Adrenal gland (tissue), 12 donors: ENCODE results near the gene ANO7. TPM values are rescaled to one million over a fixed set of nuclear protein-coding genes. Genes with fewer than 3 reads are reported as not detected.

Source experiments
- DNase-seq, 7 donors: peaks; one replicate each; pipeline ENCODE4 v3.0.0-alpha.2; 2019 to 2020
- H3K27ac ChIP-seq, 5 donors: fragments of 200-600 bp; sonication (generic) in 4 of 5; 1 replicate in 3 of 5; 2 replicates in 2 of 5; pipeline versions ENCODE4 v1.5.1 to v1.8.0; 2016 to 2020; ENCODE audit warnings: mild to moderate bottlenecking in 1 of 5
- H3K27me3 ChIP-seq: fragments of 200-600 bp; 2 replicates; pipeline ENCODE4 v1.8.0; 2021
- H3K36me3 ChIP-seq, 2 donors: fragments of 200-600 bp; replicated peaks in 1 of 2; 1 replicate in 1 of 2; 2 replicates in 1 of 2; pipeline versions ENCODE4 v1.5.1 to v1.8.0; 2018 to 2022
- H3K4me1 ChIP-seq, 2 donors: fragments of 200-600 bp; replicated peaks in 1 of 2; 1 replicate in 1 of 2; 2 replicates in 1 of 2; pipeline versions ENCODE4 v1.5.1 to v1.8.0; 2018 to 2021
- H3K4me3 ChIP-seq, 4 donors: fragments of 200-600 bp; sonication (generic) in 3 of 4; one replicate each; pipeline ENCODE4 v1.5.1; 2016 to 2018
- H3K9me3 ChIP-seq, 3 donors: fragments of 200-600 bp; sonication (generic) in 1 of 3; replicated peaks in 1 of 3; 1 replicate in 2 of 3; 2 replicates in 1 of 3; pipeline versions ENCODE4 v1.5.1 to v1.8.0; 2016 to 2021
- POLR2A ChIP-seq, 2 donors: fragments of 450-650 bp; IDR thresholded peaks; one replicate each; pipeline ENCODE4 v1.6.1; 2017; ENCODE audit warnings: antibody characterized with exemption in 2 of 2, mild to moderate bottlenecking in 2 of 2, moderate library complexity in 1 of 2
- WGBS, 4 donors: extraction: QIAGEN DNeasy Blood & Tissue Kit in 2 of 4; methylation state at CpG; one replicate each; pipeline versions ENCODE4 v1.1.5 to v1.1.7; 2013 to 2017; 5-methylcytosine and 5-hydroxymethylcytosine counted together
- intact Hi-C, 2 donors: fragments of 100-400 bp; cut with DNase I; formaldehyde crosslinking; loops; one replicate each; pipeline versions ENCODE4 v1.14.1 to v1.15.0; 2022 to 2023
- polyA plus RNA-seq, 3 donors: library from polyadenylated mRNA; stranded (reverse); fragments of 200-250 nt in 2 of 3; fragments of 350-450 nt in 1 of 3; fragmentation: Illumina TruSeq in 1 of 3; extraction: RNeasy Lipid Tissue Mini Kit (QIAGEN cat#74804) in 1 of 3; gene quantifications; one replicate each; pipeline ENCODE4 v1.2.3, GENCODE V29; 2013 to 2014
- total RNA-seq, 9 donors: library from RNA; depleted of rRNA in 4 of 9; stranded (reverse); fragments of >200 nt in 4 of 9; fragments of 120-200 nt in 1 of 9; fragmentation: NEBNext Ultra II Directional in 1 of 9; extraction: Animal tissue kit (Norgen Biotek cat#: 25700) in 1 of 9; gene quantifications; one replicate each; pipeline versions ENCODE4 v1.1.0 to v1.2.4, GENCODE V29; 2013 to 2023
- TF ChIP-seq, protein P1 (sequence below), 6 experiments: fragments of 450-650 bp in 4 of 6; fragments of 200-600 bp in 2 of 6; sonication (generic) in 1 of 6; IDR thresholded peaks; 1 replicate in 5 of 6; 2 replicates in 1 of 6; pipeline versions ENCODE4 v1.5.1 to v1.8.0; 2016 to 2021; ENCODE audit warnings: antibody characterized with exemption in 6 of 6, mild to moderate bottlenecking in 2 of 6, moderate library complexity in 1 of 6
- donor health status: healthy with polysubstance abuse.
- donor health status: Bipolar disorder and iron deficiency.
- donor health status: DM: yes; HTN: yes; CAD: no.
- donor health status: DM: no; HTN: no; CAD: no.
- donor health status: DM: no; HTN: no; CAD: no.
- donor health status: DM: yes; HTN: yes; CAD: no.

The ANO7 gene
- total and polyA plus RNA-seq, 12 donors, result 0.48 to 5.1 (median 1.8) TPM

GRCh38 chr2:241147336-241147735 is 41.1 kb upstream of the ANO7 start:
- peaks cover 7 to 22% of the 10 kb centered on the region in 2 donors for H3K4me1 ChIP-seq
- H3K4me3 ChIP-seq, result no peak overlapping the region
- TF ChIP-seq, protein P1, sequence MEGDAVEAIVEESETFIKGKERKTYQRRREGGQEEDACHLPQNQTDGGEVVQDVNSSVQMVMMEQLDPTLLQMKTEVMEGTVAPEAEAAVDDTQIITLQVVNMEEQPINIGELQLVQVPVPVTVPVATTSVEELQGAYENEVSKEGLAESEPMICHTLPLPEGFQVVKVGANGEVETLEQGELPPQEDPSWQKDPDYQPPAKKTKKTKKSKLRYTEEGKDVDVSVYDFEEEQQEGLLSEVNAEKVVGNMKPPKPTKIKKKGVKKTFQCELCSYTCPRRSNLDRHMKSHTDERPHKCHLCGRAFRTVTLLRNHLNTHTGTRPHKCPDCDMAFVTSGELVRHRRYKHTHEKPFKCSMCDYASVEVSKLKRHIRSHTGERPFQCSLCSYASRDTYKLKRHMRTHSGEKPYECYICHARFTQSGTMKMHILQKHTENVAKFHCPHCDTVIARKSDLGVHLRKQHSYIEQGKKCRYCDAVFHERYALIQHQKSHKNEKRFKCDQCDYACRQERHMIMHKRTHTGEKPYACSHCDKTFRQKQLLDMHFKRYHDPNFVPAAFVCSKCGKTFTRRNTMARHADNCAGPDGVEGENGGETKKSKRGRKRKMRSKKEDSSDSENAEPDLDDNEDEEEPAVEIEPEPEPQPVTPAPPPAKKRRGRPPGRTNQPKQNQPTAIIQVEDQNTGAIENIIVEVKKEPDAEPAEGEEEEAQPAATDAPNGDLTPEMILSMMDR (IDR thresholded peaks at IDR 0.05), result no peak
- TF ChIP-seq POLR2A (IDR thresholded peaks at IDR 0.05), result no peak
- no peak for DNase-seq
- WGBS, 4 donors, result 94 to 98% (median 96%) methylated on average over 3 of the region's 3 CpGs
- no peaks in the 10 kb centered on the region for H3K36me3 ChIP-seq
- no peaks in the 10 kb centered on the region for H3K9me3 ChIP-seq
- no peak overlapping the region for H3K27ac ChIP-seq
- H3K27me3 ChIP-seq, result no peaks in the 10 kb centered on the region
- intact Hi-C loops, result no loop called here

- 92 to 97% (median 93%) methylated on average over 4 of the region's 4 CpGs for WGBS, 4 donors
- DNase-seq, result no peak
- no peak for TF ChIP-seq POLR2A (IDR thresholded peaks at IDR 0.05)
- TF ChIP-seq, protein P1 (IDR thresholded peaks at IDR 0.05), result no peak
- Histone ChIP-seq H3K4me3 (no peak overlapping the region), H3K9me3 (no peaks in the 10 kb centered on the region), H3K4me1 (peaks cover 7 to 22% of the 10 kb centered on the region in 2 donors), H3K27me3 (no peaks in the 10 kb centered on the region), H3K36me3 (no peaks in the 10 kb centered on the region), H3K27ac (no peak overlapping the region)
- intact Hi-C loops, result no loop called here
These were observed 40.2 kb upstream of the ANO7 start for GRCh38 chr2:241148239-241148638.

GRCh38 chr2:241148891-241149674 is 39.4 kb upstream of the ANO7 start, which contains the start of gene PASK:
Gene PASK, minus strand, starts transcription at chr2:241149472. Its CDS starts 6,440 bp downstream, at chr2:241143032.
- Histone ChIP-seq H3K27ac (peak within 1 kb of the TSS in 4 of 5 donors; percentile 37 to 72 (median 53)), H3K4me3 (peak within 1 kb of the TSS; percentile 34 to 95 (median 74)), H3K4me1 (peaks cover 7 to 22% of the 10 kb centered on the region in 2 donors), H3K27me3 (no peaks in the 10 kb centered on the region), H3K36me3 (no peaks in the 10 kb centered on the region), H3K9me3 (no peaks in the 10 kb centered on the region)
- intact Hi-C loops, result no loop called here
- WGBS, 4 donors, result 0 to 1% (median 0%) methylated on average over 15 to 88 of the region's 88 CpGs
- TF ChIP-seq POLR2A (IDR thresholded peaks at IDR 0.05), result no peak
- TF ChIP-seq, protein P1 (IDR thresholded peaks at IDR 0.05), result no peak
- peak; percentile 92 to 98 (median 96) for DNase-seq

GRCh38 chr2:241149675-241149924 is 38.9 kb upstream of the ANO7 start:
- H3K4me1 ChIP-seq, result peaks cover 7 to 22% of the 10 kb centered on the region in 2 donors
- no peaks in the 10 kb centered on the region for H3K27me3 ChIP-seq
- H3K9me3 ChIP-seq, result no peaks in the 10 kb centered on the region
- H3K27ac ChIP-seq, result peak overlapping the region in 2 of 5 donors; percentile 37 to 44
- H3K36me3 ChIP-seq, result no peaks in the 10 kb centered on the region
- H3K4me3 ChIP-seq, result peak overlapping the region; percentile 34 to 81 (median 54)
- 0% methylated on average over 10 to 23 of the region's 23 CpGs; no CpG with 5 or more reads in 1 of the 4 donors for WGBS, 4 donors
- TF ChIP-seq POLR2A (IDR thresholded peaks at IDR 0.05), result no peak
- TF ChIP-seq, protein P1 (IDR thresholded peaks at IDR 0.05), result no peak
- no peak for DNase-seq
- intact Hi-C loops, result no loop called here
